HepG2 (cell line): ENCODE data around the gene ABCB9. TPM values are rescaled to one million over a fixed set of nuclear protein-coding genes. Genes with fewer than 3 reads are reported as not detected.

Source experiments
- AGO1 ChIP-seq: fragments of 200-400 bp; formaldehyde crosslinking; IDR thresholded peaks from 2 replicates; pipeline ENCODE4 v1.6.1; 2017; ENCODE audit warnings: mild to moderate bottlenecking, low read depth, low read length, moderate library complexity; ENCODE audit not compliant: poor library complexity, severe bottlenecking
- ETV6 ChIP-seq: sonication (generic); formaldehyde crosslinking; conservative IDR thresholded peaks from 2 replicates; pipeline ENCODE4 v1.4.0; 2020; ENCODE audit warnings: missing genetic modification reagents
- ISX ChIP-seq: sonication (generic); formaldehyde crosslinking; conservative IDR thresholded peaks from 2 replicates; pipeline ENCODE4 v1.5.0; 2020; ENCODE audit warnings: missing genetic modification reagents
- NAIF1 ChIP-seq: sonication (generic); formaldehyde crosslinking; IDR thresholded peaks from 2 replicates; pipeline ENCODE4 v1.5.0; 2020; ENCODE audit warnings: mild to moderate bottlenecking, missing genetic modification reagents, borderline replicate concordance
- PRPF4 ChIP-seq: fragments of 200-400 bp; formaldehyde crosslinking; IDR thresholded peaks from 2 replicates; pipeline ENCODE4 v1.6.1; 2016; ENCODE audit warnings: low read length, low read depth; ENCODE audit not compliant: poor library complexity, severe bottlenecking
- RAD21 ChIP-seq: fragments of 450-650 bp; formaldehyde crosslinking; IDR thresholded peaks from 2 replicates; pipeline ENCODE4 v1.5.0; 2020; ENCODE audit warnings: mild to moderate bottlenecking
- RFX3 ChIP-seq: IDR thresholded peaks from 2 replicates; pipeline ENCODE4 v1.6.1; 2016; ENCODE audit warnings: missing biosample characterization, missing genetic modification reagents
- SNAPC4 ChIP-seq: sonication (generic); formaldehyde crosslinking; IDR thresholded peaks from 2 replicates; pipeline ENCODE4 v1.4.0; 2020; ENCODE audit warnings: mild to moderate bottlenecking, missing genetic modification reagents
- SRF ChIP-seq: IDR thresholded peaks from 2 replicates; pipeline ENCODE4 v1.6.1; 2011; ENCODE audit warnings: mild to moderate bottlenecking, low read depth, low read length, moderate library complexity
- TARDBP ChIP-seq: sonication (generic); formaldehyde crosslinking; IDR thresholded peaks from 2 replicates; pipeline ENCODE4 v1.8.0; 2022; ENCODE audit warnings: mild to moderate bottlenecking, missing genetic modification reagents
- TBX3 ChIP-seq: fragments of 450-650 bp; IDR thresholded peaks from 2 replicates; pipeline ENCODE4 v1.6.1; 2017; ENCODE audit warnings: antibody characterized with exemption, mild to moderate bottlenecking, inconsistent platforms, borderline replicate concordance
- THRA ChIP-seq: sonication (generic); formaldehyde crosslinking; IDR thresholded peaks from 2 replicates; pipeline ENCODE4 v1.4.0; 2020; ENCODE audit warnings: missing genetic modification reagents, borderline replicate concordance
- ZBTB3 ChIP-seq: sonication (generic); formaldehyde crosslinking; IDR thresholded peaks from 2 replicates; pipeline ENCODE4 v1.4.0; 2020; ENCODE audit warnings: low read depth, mild to moderate bottlenecking, moderate library complexity, missing genetic modification reagents, borderline replicate concordance
- ZC3H4 ChIP-seq: sonication (generic); formaldehyde crosslinking; IDR thresholded peaks from 2 replicates; pipeline ENCODE4 v1.4.0; 2020; ENCODE audit warnings: missing genetic modification reagents, borderline replicate concordance
- ZNF235 ChIP-seq: sonication (generic); formaldehyde crosslinking; IDR thresholded peaks from 2 replicates; pipeline ENCODE4 v1.8.1; 2023; ENCODE audit warnings: mild to moderate bottlenecking, missing genetic modification reagents, borderline replicate concordance
- ZNF253 ChIP-seq: sonication (generic); formaldehyde crosslinking; IDR thresholded peaks from 2 replicates; pipeline ENCODE4 v1.8.0; 2022; ENCODE audit warnings: mild to moderate bottlenecking, missing genetic modification reagents, borderline replicate concordance
- ZNF512B ChIP-seq: sonication (generic); formaldehyde crosslinking; IDR thresholded peaks from 2 replicates; pipeline ENCODE4 v1.5.1; 2020; ENCODE audit warnings: missing genetic modification reagents, mild to moderate bottlenecking, borderline replicate concordance
- ZNF615 ChIP-seq: sonication (generic); formaldehyde crosslinking; IDR thresholded peaks from 2 replicates; pipeline ENCODE4 v1.5.0; 2020; ENCODE audit warnings: mild to moderate bottlenecking, missing genetic modification reagents, borderline replicate concordance
- ZNF839 ChIP-seq: sonication (generic); formaldehyde crosslinking; IDR thresholded peaks from 2 replicates; pipeline ENCODE4 v1.4.0; 2020; ENCODE audit warnings: missing genetic modification reagents, mild to moderate bottlenecking, borderline replicate concordance
- ZSCAN20 ChIP-seq: sonication (generic); formaldehyde crosslinking; IDR thresholded peaks from 2 replicates; pipeline ENCODE4 v1.4.0; 2020; ENCODE audit warnings: missing genetic modification reagents, mild to moderate bottlenecking, borderline replicate concordance
- polyA plus RNA-seq, 8 experiments: library from polyadenylated mRNA; depleted of rRNA in 3 of 8; stranded (reverse) in 7 of 8; unstranded in 1 of 8; fragments of >200 nt; fragmentation: Illumina TruSeq in 4 of 8; extraction: Trizol in 4 of 8; gene quantifications; 2 replicates each; pipeline versions ENCODE4 v1.2.1 to v1.2.3, GENCODE V29; 2011 to 2016; ENCODE audit warnings: low read depth in 4 of 8, missing spikeins in 1 of 8, mixed read lengths in 1 of 8; ENCODE audit not compliant: insufficient read depth in 1 of 8
- total RNA-seq, 5 experiments: library from RNA; depleted of rRNA; stranded (reverse); fragments of >200 nt; fragmentation: Illumina TruSeq; extraction: Trizol; gene quantifications; 2 replicates each; pipeline ENCODE4 v1.2.3, GENCODE V29; 2016; ENCODE audit warnings: low read depth in 1 of 5

Gene ABCB9
- total and polyA plus RNA-seq, 2 of the 13 experiments (the other 11 are each of a cell fraction or from before 2014, with no cell fraction given), result 5.1 to 6.0 TPM

- TF ChIP-seq THRA (CRISPR knock-in tag), result peak; percentile 59; the same call in 1 of the 2 replicates
- TF ChIP-seq ZNF235, result no peak
- no peak for TF ChIP-seq ZC3H4 (CRISPR knock-in tag)
- TF ChIP-seq ISX (CRISPR knock-in tag), result no peak
- TF ChIP-seq ZSCAN20, result no peak
- no peak for TF ChIP-seq ZBTB3 (CRISPR knock-in tag)
- peak; percentile 89 for TF ChIP-seq AGO1
- TF ChIP-seq ZNF512B (CRISPR knock-in tag), result no peak
- TF ChIP-seq RFX3 (CRISPR knock-in tag), result no peak
- no peak; the same call in 1 of the 2 replicates for TF ChIP-seq SNAPC4 (CRISPR knock-in tag)
- peak; percentile 46; the same call in 1 of the 2 replicates for TF ChIP-seq ETV6
- TF ChIP-seq TARDBP, result peak; percentile 88
- no peak for TF ChIP-seq ZNF253
- no peak for TF ChIP-seq PRPF4
- no peak for TF ChIP-seq NAIF1 (CRISPR knock-in tag)
- TF ChIP-seq ZNF615, result no peak
- peak; percentile 21; the same call in 1 of the 2 replicates for TF ChIP-seq RAD21 (CRISPR knock-in tag)
- TF ChIP-seq TBX3, result no peak
- no peak for TF ChIP-seq ZNF839 (CRISPR knock-in tag)
- TF ChIP-seq SRF, result no peak
Measured at GRCh38 chr12:122984612-122985337, 18.5 kb upstream of the ABCB9 start (continued).
